Thyroid gland (tissue), 4 donors: Measurements from ENCODE around the gene ZNF570.

Source experiments
- POLR2A ChIP-seq, 2 donors: fragments of 450-650 bp; IDR thresholded peaks; one replicate each; pipeline ENCODE4 v1.6.1; 2017; ENCODE audit warnings: antibody characterized with exemption in 2 of 2, mild to moderate bottlenecking in 2 of 2, moderate library complexity in 1 of 2
- TF ChIP-seq, protein P1 (sequence below), 6 experiments: fragments of 200-600 bp in 3 of 6; fragments of 450-650 bp in 3 of 6; sonication (generic) in 3 of 6; IDR thresholded peaks; one replicate each; pipeline ENCODE4 v1.5.1; 2016 to 2019; ENCODE audit warnings: antibody characterized with exemption in 6 of 6, mild to moderate bottlenecking in 2 of 6, inconsistent platforms in 1 of 6, moderate library complexity in 1 of 6

DNA sequence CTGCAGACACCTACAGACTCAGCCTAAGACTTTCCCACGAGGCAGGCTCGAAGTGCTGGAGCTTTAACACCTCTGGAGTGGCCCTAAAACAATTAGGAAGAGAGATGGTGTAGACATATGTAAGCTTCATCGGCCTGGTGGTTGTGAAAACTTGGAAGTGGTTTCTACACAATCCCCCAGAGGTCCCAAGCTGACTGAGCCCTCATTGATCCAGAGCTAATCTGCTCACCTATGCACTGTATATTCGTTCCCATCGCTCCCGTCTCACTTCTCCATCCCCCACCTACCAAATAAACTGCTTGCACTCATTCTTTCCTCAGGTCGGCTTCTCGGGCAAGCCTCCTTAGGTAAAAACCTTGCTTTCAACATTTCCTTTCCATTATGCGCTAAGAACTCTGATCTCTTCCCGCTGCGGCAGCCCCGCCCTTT, 36.8 kb downstream of the ZNF570 start:
- TF ChIP-seq, protein P1, sequence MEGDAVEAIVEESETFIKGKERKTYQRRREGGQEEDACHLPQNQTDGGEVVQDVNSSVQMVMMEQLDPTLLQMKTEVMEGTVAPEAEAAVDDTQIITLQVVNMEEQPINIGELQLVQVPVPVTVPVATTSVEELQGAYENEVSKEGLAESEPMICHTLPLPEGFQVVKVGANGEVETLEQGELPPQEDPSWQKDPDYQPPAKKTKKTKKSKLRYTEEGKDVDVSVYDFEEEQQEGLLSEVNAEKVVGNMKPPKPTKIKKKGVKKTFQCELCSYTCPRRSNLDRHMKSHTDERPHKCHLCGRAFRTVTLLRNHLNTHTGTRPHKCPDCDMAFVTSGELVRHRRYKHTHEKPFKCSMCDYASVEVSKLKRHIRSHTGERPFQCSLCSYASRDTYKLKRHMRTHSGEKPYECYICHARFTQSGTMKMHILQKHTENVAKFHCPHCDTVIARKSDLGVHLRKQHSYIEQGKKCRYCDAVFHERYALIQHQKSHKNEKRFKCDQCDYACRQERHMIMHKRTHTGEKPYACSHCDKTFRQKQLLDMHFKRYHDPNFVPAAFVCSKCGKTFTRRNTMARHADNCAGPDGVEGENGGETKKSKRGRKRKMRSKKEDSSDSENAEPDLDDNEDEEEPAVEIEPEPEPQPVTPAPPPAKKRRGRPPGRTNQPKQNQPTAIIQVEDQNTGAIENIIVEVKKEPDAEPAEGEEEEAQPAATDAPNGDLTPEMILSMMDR (IDR thresholded peaks at IDR 0.05): no peak
- no peak for TF ChIP-seq POLR2A (IDR thresholded peaks at IDR 0.05)
